GM23338 (cell line): ENCODE measurements around the gene PLEKHA7.

ENCODE experiments used
- CTCF ChIP-seq, 2 experiments: fragments of 200-600 bp in 1 of 2; sonication (generic) in 1 of 2; conservative IDR thresholded peaks; 2 replicates each; pipeline versions ENCODE4 v1.5.1 to v1.6.1; 2016 to 2017; ENCODE audit warnings: antibody characterized with exemption in 2 of 2, low read depth in 2 of 2, mild to moderate bottlenecking in 2 of 2, moderate library complexity in 1 of 2
- EZH2 ChIP-seq: fragments of 200-600 bp; sonication (generic); IDR thresholded peaks from one replicate; pipeline ENCODE4 v1.8.0; 2017; ENCODE audit warnings: antibody characterized with exemption, mild to moderate bottlenecking, low read depth; ENCODE audit not compliant: unreplicated experiment
- POLR2AphosphoS5 ChIP-seq: IDR thresholded peaks from 2 replicates; pipeline ENCODE4 v1.6.1; 2016; ENCODE audit warnings: antibody characterized with exemption, low read depth
- REST ChIP-seq: IDR thresholded peaks from one replicate; pipeline ENCODE4 v1.6.1; 2018; ENCODE audit warnings: antibody characterized with exemption; ENCODE audit not compliant: unreplicated experiment
- STAT1 ChIP-seq: IDR thresholded peaks from one replicate; pipeline ENCODE4 v1.6.1; 2016; ENCODE audit warnings: antibody characterized with exemption; ENCODE audit not compliant: unreplicated experiment
- ZNF462 ChIP-seq: fragments of 250-450 bp; sonication (Bioruptor Pico); IDR thresholded peaks from 2 replicates; pipeline ENCODE4 v1.5.0; 2020; ENCODE audit warnings: mild to moderate bottlenecking, moderate library complexity

- TF ChIP-seq ZNF462 (CRISPR knock-in tag) (no peak), CTCF (conservative IDR thresholded peaks at IDR 0.05; ENCODE audit: low read depth in 2 of 2) (no peak), EZH2 (no peak), POLR2AphosphoS5 (no peak), REST (no peak), STAT1 (no peak)
Observed at GRCh38 chr11:17046690-17047089, 32.5 kb upstream of the PLEKHA7 start.
